HG02798 (cell line): Measurements from ENCODE around the gene ELOA2.
"Not testable (repeated sequence)": the region's sequence is repeated elsewhere in the genome, so short reads cannot be mapped to it uniquely, and the experiment has no call there.

ENCODE experiments used
- ATAC-seq: cut with Tn5 transposase; IDR thresholded peaks from one replicate; pipeline ENCODE4 v1.9.1; 2021; ENCODE audit warnings: mild to moderate bottlenecking; ENCODE audit not compliant: unreplicated experiment, poor library complexity

Gene ELOA2

DNA sequence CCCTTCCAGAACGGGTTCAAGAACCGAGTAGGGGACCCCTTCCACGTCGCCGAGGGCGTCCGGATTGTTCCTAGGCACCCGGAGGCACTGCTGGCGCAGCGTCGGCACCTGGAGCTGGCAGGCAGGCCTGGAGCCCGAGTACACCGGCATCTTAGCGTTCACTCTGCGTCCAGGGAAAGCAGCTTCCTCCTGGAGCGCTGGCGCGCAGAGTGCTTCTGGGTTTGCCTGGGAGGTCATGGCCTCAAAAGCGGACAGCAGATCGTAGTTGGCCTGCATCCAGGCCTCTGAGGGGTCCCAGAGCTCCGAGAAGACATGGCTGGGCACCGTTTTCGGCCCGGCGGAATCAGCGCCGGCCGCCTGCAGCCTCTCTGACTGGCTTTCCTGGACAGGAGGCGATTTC, 12.6 kb downstream of the ELOA2 start:
- ATAC-seq, result not testable (repeated sequence)

DNA sequence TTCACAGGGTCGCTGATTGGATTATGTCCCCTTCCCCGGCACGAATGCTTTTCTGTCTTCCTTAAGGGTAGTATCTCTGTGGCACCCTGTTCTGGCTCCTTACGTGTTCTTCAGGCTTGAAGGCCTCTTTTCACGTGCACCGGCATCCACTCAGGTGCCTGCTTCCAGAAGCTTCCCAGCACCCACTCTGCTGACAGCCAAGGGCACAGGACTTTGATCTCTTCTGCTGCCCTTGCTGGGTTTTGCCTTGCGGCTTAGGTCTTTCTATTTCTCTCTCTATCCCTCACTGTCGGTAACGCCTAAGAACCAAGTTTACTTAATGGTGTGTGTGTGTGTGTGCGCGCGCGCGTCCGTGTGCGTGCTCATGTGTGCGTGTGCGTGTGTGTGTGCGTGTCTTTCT, 14.7 kb downstream of the ELOA2 start:
- ATAC-seq, result not testable (repeated sequence)

- ATAC-seq, result not testable (repeated sequence)
Observed at GRCh38 chr18:47019870-47020269, 15.6 kb downstream of the ELOA2 start.
